Measurements from ENCODE around the gene SUN5. TPM values are rescaled to one million over a fixed set of nuclear protein-coding genes. Genes with fewer than 3 reads are reported as not detected.

Gene SUN5
- total RNA-seq, 3 donors from 2014 or later: not detected

GRCh38 chr20:32984631-32985354 lies 19.4 kb downstream of the SUN5 start:
- H3K4me3 ChIP-seq: no peak overlapping the region
- H3K36me3 ChIP-seq (ENCODE audit: low read depth): no peaks in the 10 kb centered on the region
- H3K9me3 ChIP-seq: no peaks in the 10 kb centered on the region
- intact Hi-C loops (cut with DNase I, micrococcal nuclease): no loop called here
- H3K4me1 ChIP-seq (ENCODE audit: low read depth): no peaks in the 10 kb centered on the region
- TF ChIP-seq CTCF (IDR thresholded peaks at IDR 0.05): no peak
- ATAC-seq: no peak
- DNase-seq: peak in 1 of 3 donors; percentile 9

GRCh38 chr20:32984196-32984595 lies 20.0 kb downstream of the SUN5 start:
- DNase-seq (peak in 1 of 3 donors; percentile 1), ATAC-seq (no peak)
- H3K4me3 ChIP-seq: no peak overlapping the region
- intact Hi-C loops (cut with DNase I, micrococcal nuclease): no loop called here
- H3K4me1 ChIP-seq (ENCODE audit: low read depth): no peaks in the 10 kb centered on the region
- TF ChIP-seq CTCF (IDR thresholded peaks at IDR 0.05): no peak
- H3K9me3 ChIP-seq: no peaks in the 10 kb centered on the region
- H3K36me3 ChIP-seq (ENCODE audit: low read depth): no peaks in the 10 kb centered on the region

GRCh38 chr20:32983459-32984112 lies 20.6 kb downstream of the SUN5 start:
- no peak for TF ChIP-seq CTCF (IDR thresholded peaks at IDR 0.05)
- H3K4me1 ChIP-seq (ENCODE audit: low read depth): no peaks in the 10 kb centered on the region
- H3K9me3 ChIP-seq: no peaks in the 10 kb centered on the region
- DNase-seq: no peak
- H3K4me3 ChIP-seq: no peak overlapping the region
- intact Hi-C loops (cut with DNase I, micrococcal nuclease): no loop called here
- H3K36me3 ChIP-seq (ENCODE audit: low read depth): no peaks in the 10 kb centered on the region
- no peak for ATAC-seq

GRCh38 chr20:32982617-32983458 lies 21.4 kb downstream of the SUN5 start:
- no peaks in the 10 kb centered on the region for H3K36me3 ChIP-seq (ENCODE audit: low read depth)
- intact Hi-C loops (cut with DNase I, micrococcal nuclease): no loop called here
- no peaks in the 10 kb centered on the region for H3K4me1 ChIP-seq (ENCODE audit: low read depth)
- DNase-seq (no peak), ATAC-seq (no peak)
- no peak for TF ChIP-seq CTCF (IDR thresholded peaks at IDR 0.05)
- no peaks in the 10 kb centered on the region for H3K9me3 ChIP-seq
- no peak overlapping the region for H3K4me3 ChIP-seq

- DNase-seq (no peak), ATAC-seq (no peak)
- intact Hi-C loops (cut with DNase I, micrococcal nuclease): no loop called here
- TF ChIP-seq CTCF (IDR thresholded peaks at IDR 0.05): no peak
- Histone ChIP-seq H3K9me3 (no peaks in the 10 kb centered on the region), H3K4me3 (no peak overlapping the region), H3K36me3 (ENCODE audit: low read depth) (no peaks in the 10 kb centered on the region), H3K4me1 (ENCODE audit: low read depth) (no peaks in the 10 kb centered on the region)
These were observed 23.2 kb downstream of the SUN5 start for GRCh38 chr20:32980990-32981389.

Data from mucosa of descending colon (tissue), 3 donors.